ENCODE results near the gene ARHGAP24. TPM values are rescaled to one million over a fixed set of nuclear protein-coding genes. Genes with fewer than 3 reads are reported as not detected.
"Not testable (repeated sequence)": the region's sequence is repeated elsewhere in the genome, so short reads cannot be mapped to it uniquely, and the experiment has no call there.

The ARHGAP24 gene
- total and polyA plus RNA-seq, 4 donors: 1.8 to 15.2 (median 3.3) TPM

DNA sequence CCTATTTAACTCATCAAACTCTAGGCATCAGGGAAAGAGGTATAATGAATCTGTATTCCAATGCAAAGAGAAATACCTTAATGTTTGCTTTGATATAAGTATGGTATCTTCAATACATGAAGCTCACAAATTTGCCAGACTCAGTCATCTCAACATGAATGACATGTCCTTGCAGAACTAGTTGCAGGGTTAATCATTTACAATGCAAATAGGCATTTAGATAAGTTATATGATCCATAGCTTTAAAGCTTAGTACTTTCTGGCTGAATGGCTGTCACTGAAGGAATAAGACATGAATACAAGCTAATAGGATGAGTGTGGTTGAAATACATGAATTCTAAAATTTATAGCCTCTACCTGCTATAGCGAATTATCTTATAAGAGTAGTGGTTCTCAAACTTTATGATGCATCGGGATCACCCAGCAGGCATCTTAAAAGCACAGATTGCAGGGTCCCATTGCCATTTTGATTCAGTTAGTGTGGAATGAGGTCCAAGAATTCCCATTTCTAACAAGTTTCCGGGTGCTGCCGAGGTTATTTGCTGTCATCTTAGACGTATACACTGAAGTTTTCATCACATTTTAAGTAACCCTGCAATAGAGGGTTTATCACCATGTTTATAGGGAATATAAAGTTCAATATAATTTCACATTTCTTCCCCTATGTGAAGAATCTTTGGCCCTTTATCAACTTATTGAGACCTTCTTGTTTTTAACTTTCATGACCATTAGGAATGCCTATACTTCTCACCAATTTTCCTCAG lies 439.2 kb downstream of the ARHGAP24 start:
- no peak for DNase-seq (ENCODE audit: low spot score)
- no peak overlapping the region for H3K27ac ChIP-seq (ENCODE audit: low read depth in 1 of 2, low read length in 2 of 2)
- no peaks in the 10 kb centered on the region for H3K36me3 ChIP-seq (ENCODE audit: control insufficient read depth in 4 of 4, insufficient read depth in 3 of 4, low read depth in 1 of 4, low read length in 3 of 4)
- no peak overlapping the region for H3K4me3 ChIP-seq (ENCODE audit: low read depth in 1 of 3, low read length in 3 of 3)
- TF ChIP-seq YY1 (IDR thresholded peaks at IDR 0.05) (no peak), SP1 (IDR thresholded peaks at IDR 0.05) (no peak), RXRA (IDR thresholded peaks at IDR 0.05) (no peak), JUND (IDR thresholded peaks at IDR 0.05) (no peak), NR2F2 (IDR thresholded peaks at IDR 0.05) (no peak), HNF4G (IDR thresholded peaks at IDR 0.05) (no peak), FOXA2 (IDR thresholded peaks at IDR 0.05) (no peak), FOXA1 (IDR thresholded peaks at IDR 0.05) (no peak), RAD21 (IDR thresholded peaks at IDR 0.05) (no peak)
- TF ChIP-seq, protein P1, sequence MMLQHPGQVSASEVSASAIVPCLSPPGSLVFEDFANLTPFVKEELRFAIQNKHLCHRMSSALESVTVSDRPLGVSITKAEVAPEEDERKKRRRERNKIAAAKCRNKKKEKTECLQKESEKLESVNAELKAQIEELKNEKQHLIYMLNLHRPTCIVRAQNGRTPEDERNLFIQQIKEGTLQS (IDR thresholded peaks at IDR 0.05): no peak
- TF ChIP-seq, protein P2, sequence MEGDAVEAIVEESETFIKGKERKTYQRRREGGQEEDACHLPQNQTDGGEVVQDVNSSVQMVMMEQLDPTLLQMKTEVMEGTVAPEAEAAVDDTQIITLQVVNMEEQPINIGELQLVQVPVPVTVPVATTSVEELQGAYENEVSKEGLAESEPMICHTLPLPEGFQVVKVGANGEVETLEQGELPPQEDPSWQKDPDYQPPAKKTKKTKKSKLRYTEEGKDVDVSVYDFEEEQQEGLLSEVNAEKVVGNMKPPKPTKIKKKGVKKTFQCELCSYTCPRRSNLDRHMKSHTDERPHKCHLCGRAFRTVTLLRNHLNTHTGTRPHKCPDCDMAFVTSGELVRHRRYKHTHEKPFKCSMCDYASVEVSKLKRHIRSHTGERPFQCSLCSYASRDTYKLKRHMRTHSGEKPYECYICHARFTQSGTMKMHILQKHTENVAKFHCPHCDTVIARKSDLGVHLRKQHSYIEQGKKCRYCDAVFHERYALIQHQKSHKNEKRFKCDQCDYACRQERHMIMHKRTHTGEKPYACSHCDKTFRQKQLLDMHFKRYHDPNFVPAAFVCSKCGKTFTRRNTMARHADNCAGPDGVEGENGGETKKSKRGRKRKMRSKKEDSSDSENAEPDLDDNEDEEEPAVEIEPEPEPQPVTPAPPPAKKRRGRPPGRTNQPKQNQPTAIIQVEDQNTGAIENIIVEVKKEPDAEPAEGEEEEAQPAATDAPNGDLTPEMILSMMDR (IDR thresholded peaks at IDR 0.05; ENCODE audit: low read depth, low read length, missing input control): no peak
- TF ChIP-seq, protein P3, sequence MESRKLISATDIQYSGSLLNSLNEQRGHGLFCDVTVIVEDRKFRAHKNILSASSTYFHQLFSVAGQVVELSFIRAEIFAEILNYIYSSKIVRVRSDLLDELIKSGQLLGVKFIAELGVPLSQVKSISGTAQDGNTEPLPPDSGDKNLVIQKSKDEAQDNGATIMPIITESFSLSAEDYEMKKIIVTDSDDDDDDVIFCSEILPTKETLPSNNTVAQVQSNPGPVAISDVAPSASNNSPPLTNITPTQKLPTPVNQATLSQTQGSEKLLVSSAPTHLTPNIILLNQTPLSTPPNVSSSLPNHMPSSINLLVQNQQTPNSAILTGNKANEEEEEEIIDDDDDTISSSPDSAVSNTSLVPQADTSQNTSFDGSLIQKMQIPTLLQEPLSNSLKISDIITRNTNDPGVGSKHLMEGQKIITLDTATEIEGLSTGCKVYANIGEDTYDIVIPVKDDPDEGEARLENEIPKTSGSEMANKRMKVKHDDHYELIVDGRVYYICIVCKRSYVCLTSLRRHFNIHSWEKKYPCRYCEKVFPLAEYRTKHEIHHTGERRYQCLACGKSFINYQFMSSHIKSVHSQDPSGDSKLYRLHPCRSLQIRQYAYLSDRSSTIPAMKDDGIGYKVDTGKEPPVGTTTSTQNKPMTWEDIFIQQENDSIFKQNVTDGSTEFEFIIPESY (IDR thresholded peaks at IDR 0.05): no peak
- TF ChIP-seq, protein P4, sequence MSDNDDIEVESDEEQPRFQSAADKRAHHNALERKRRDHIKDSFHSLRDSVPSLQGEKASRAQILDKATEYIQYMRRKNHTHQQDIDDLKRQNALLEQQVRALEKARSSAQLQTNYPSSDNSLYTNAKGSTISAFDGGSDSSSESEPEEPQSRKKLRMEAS (IDR thresholded peaks at IDR 0.05): no peak
- no peak overlapping the region for H3K9ac ChIP-seq (ENCODE audit: low read depth in 1 of 2, low read length in 2 of 2)
- 91% methylated on average over 5 of the region's 5 CpGs for WGBS
- no peaks in the 10 kb centered on the region for H3K9me3 ChIP-seq (ENCODE audit: control insufficient read depth in 4 of 4, low read length in 3 of 4)
- H3K4me1 ChIP-seq (ENCODE audit: control insufficient read depth in 4 of 4, insufficient read depth in 4 of 4, low read length in 3 of 4): no peaks in the 10 kb centered on the region
- H3K27me3 ChIP-seq (ENCODE audit: control insufficient read depth in 4 of 4, insufficient read depth in 4 of 4, low read length in 3 of 4): no peaks in the 10 kb centered on the region

DNA sequence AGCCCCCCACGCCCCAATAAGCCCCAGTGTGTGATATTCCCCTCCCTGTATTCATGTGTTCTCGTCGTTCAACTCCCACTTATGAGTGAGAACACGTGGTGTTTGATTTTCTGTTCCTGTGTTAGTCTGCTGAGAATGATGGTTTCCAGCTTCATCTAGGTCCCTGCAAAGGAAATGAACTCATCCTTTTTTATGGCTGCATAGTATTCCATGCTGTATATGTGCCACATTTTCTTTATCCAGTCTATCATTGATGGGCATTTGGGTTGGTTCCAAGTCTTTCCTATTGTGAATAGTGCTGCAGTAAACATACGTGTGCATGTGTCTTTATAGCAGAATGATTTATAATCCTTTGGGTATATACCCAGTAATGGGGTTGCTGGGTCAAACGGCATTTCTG lies 440.6 kb downstream of the ARHGAP24 start:
- 85% methylated on average over 6 of the region's 6 CpGs for WGBS
- not testable (repeated sequence) for H3K4me1 ChIP-seq (ENCODE audit: control insufficient read depth in 4 of 4, insufficient read depth in 4 of 4, low read length in 3 of 4); DNase-seq (ENCODE audit: low spot score); H3K4me3 ChIP-seq (ENCODE audit: low read depth in 1 of 3, low read length in 3 of 3); H3K9me3 ChIP-seq (ENCODE audit: control insufficient read depth in 4 of 4, low read length in 3 of 4); H3K36me3 ChIP-seq (ENCODE audit: control insufficient read depth in 4 of 4, insufficient read depth in 3 of 4, low read depth in 1 of 4, low read length in 3 of 4); H3K27me3 ChIP-seq (ENCODE audit: control insufficient read depth in 4 of 4, insufficient read depth in 4 of 4, low read length in 3 of 4); H3K27ac ChIP-seq (ENCODE audit: low read depth in 1 of 2, low read length in 2 of 2); H3K9ac ChIP-seq (ENCODE audit: low read depth in 1 of 2, low read length in 2 of 2)

DNA sequence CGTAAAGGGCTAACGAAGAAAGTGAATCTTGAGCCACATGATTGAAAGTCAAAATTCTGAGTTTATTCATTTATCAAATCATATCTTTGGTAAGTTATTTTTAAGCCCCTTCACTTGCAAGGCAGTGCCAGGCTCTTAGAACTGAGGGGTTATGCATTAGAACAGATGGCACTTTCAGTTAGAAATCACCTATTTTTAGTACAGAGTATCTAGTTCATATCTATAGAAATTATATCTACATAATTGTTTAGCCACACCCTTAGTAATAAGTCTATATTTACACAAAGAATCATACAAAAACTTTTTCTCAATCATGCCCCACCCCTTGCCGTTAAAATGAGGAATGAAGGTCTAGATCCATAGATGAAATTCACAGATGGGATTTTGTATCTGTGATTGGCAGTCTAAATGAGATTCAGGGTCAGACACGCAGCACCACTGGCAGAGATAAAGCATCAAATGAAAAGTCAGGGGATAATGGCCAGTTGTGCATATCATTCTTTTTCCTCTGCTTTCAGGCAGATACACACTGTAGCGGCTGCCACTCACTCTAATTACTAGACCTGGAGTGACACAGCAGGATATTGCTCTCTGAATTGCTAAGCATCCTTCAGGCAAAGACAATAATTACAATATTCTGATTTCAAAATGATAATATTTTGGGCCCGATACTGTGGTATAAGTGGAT lies 444.4 kb downstream of the ARHGAP24 start:
- 93% methylated on average over 6 of the region's 6 CpGs for WGBS
- no peak overlapping the region for H3K27ac ChIP-seq (ENCODE audit: low read depth in 1 of 2, low read length in 2 of 2)
- TF ChIP-seq FOXA2 (IDR thresholded peaks at IDR 0.05) (no peak), JUND (IDR thresholded peaks at IDR 0.05) (no peak), NR2F2 (IDR thresholded peaks at IDR 0.05) (no peak), RAD21 (IDR thresholded peaks at IDR 0.05) (no peak), GABPA (IDR thresholded peaks at IDR 0.05 in 1 of 2, conservative IDR thresholded peaks at IDR 0.05 in 1 of 2) (no peak), RXRA (IDR thresholded peaks at IDR 0.05) (no peak), EGR1 (IDR thresholded peaks at IDR 0.05; ENCODE audit: low read depth in 2 of 2) (no peak), FOXA1 (IDR thresholded peaks at IDR 0.05) (no peak), HNF4G (IDR thresholded peaks at IDR 0.05) (no peak), SP1 (IDR thresholded peaks at IDR 0.05) (no peak), YY1 (IDR thresholded peaks at IDR 0.05) (no peak)
- TF ChIP-seq, protein P5, sequence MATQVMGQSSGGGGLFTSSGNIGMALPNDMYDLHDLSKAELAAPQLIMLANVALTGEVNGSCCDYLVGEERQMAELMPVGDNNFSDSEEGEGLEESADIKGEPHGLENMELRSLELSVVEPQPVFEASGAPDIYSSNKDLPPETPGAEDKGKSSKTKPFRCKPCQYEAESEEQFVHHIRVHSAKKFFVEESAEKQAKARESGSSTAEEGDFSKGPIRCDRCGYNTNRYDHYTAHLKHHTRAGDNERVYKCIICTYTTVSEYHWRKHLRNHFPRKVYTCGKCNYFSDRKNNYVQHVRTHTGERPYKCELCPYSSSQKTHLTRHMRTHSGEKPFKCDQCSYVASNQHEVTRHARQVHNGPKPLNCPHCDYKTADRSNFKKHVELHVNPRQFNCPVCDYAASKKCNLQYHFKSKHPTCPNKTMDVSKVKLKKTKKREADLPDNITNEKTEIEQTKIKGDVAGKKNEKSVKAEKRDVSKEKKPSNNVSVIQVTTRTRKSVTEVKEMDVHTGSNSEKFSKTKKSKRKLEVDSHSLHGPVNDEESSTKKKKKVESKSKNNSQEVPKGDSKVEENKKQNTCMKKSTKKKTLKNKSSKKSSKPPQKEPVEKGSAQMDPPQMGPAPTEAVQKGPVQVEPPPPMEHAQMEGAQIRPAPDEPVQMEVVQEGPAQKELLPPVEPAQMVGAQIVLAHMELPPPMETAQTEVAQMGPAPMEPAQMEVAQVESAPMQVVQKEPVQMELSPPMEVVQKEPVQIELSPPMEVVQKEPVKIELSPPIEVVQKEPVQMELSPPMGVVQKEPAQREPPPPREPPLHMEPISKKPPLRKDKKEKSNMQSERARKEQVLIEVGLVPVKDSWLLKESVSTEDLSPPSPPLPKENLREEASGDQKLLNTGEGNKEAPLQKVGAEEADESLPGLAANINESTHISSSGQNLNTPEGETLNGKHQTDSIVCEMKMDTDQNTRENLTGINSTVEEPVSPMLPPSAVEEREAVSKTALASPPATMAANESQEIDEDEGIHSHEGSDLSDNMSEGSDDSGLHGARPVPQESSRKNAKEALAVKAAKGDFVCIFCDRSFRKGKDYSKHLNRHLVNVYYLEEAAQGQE (IDR thresholded peaks at IDR 0.05): no peak
- TF ChIP-seq, protein P1 (IDR thresholded peaks at IDR 0.05): no peak
- TF ChIP-seq, protein P4 (IDR thresholded peaks at IDR 0.05): no peak

More for the DNA sequence above, 444.4 kb downstream of the ARHGAP24 start:
- Histone ChIP-seq H3K4me3 (ENCODE audit: low read depth in 1 of 3, low read length in 3 of 3) (no peak overlapping the region), H3K9ac (ENCODE audit: low read depth in 1 of 2, low read length in 2 of 2) (no peak overlapping the region), H3K9me3 (ENCODE audit: control insufficient read depth in 4 of 4, low read length in 3 of 4) (no peaks in the 10 kb centered on the region), H3K4me1 (ENCODE audit: control insufficient read depth in 4 of 4, insufficient read depth in 4 of 4, low read length in 3 of 4) (peaks cover 0 to 4% (median 0%) of the 10 kb centered on the region in 4 donors), H3K36me3 (ENCODE audit: control insufficient read depth in 4 of 4, insufficient read depth in 3 of 4, low read depth in 1 of 4, low read length in 3 of 4) (no peaks in the 10 kb centered on the region), H3K27me3 (ENCODE audit: control insufficient read depth in 4 of 4, insufficient read depth in 4 of 4, low read length in 3 of 4) (no peaks in the 10 kb centered on the region)
- no peak for DNase-seq (ENCODE audit: low spot score)

Measured in liver (tissue), 9 donors.